Dendritic cell treated with granulocyte-macrophage colony-stimulating factor and Interleukin-4, amounts not matched to agents 40 ng/mL and 50 ng/mL, for 4 days (primary cell): Measurements from ENCODE around the gene CORO2B.

ENCODE experiments used
- H3K27ac Mint-ChIP-seq: one replicate; pipeline ENCODE4 v1.8.0; 2022; ENCODE audit warnings: mild to moderate bottlenecking, mixed read lengths
- H3K27me3 Mint-ChIP-seq: one replicate; pipeline ENCODE4 v1.8.0; 2022; ENCODE audit warnings: mild to moderate bottlenecking, mixed read lengths
- H3K36me3 Mint-ChIP-seq: one replicate; pipeline ENCODE4 v1.8.0; 2022; ENCODE audit warnings: low read depth, mixed read lengths
- H3K4me1 Mint-ChIP-seq: one replicate; pipeline ENCODE4 v1.8.0; 2022; ENCODE audit warnings: low read depth, mixed read lengths
- H3K4me3 Mint-ChIP-seq: one replicate; pipeline ENCODE4 v1.8.0; 2022; ENCODE audit warnings: mild to moderate bottlenecking, moderate library complexity, mixed read lengths
- H3K9me3 Mint-ChIP-seq: one replicate; pipeline ENCODE4 v1.8.0; 2022; ENCODE audit warnings: mixed read lengths
- intact Hi-C: fragments of 100-400 bp; cut with micrococcal nuclease; formaldehyde crosslinking; loops from one replicate; pipeline ENCODE4 v1.15.0; 2022

The CORO2B gene

DNA sequence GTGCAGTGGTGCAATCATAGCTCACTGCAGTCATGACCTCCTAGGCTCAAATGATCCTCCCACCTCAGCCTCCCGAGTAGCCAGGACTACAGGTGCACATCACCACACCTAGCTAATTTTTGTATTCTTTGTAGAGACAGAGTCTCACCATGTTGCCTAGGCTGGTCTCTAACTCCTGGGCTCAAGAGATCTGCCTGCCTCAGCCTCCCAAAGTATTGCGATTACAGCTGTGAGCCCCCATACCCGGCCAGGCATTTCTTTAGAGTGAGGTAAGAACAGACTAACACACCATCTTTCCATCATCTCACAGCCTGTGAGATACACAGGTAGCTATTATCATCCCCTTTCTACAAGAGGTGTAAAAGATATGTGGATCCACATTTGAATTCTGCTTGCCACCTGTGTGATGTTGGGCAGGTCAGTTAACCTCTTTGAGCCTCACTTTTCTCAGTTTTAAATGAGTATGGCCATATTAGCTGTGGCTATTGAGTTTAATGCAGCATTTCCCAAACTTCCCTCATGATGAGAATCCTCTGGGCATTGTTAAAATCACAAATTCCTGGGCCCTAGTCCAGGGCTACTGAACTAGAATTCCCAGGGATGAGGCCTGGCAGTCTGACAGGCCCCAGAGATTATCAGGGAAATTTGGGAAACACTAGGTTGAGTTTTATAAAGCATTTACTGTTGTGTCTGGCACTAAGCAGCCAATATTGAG lies 195.9 kb downstream of the CORO2B start:
- no peak overlapping the region for H3K4me3 Mint-ChIP-seq
- H3K36me3 Mint-ChIP-seq: peaks cover 22% of the 10 kb centered on the region
- H3K27ac Mint-ChIP-seq: no peak overlapping the region
- peaks cover 11% of the 10 kb centered on the region for H3K9me3 Mint-ChIP-seq
- peaks cover 36% of the 10 kb centered on the region for H3K4me1 Mint-ChIP-seq
- H3K27me3 Mint-ChIP-seq: no peaks in the 10 kb centered on the region
- intact Hi-C loops: no loop called here

DNA sequence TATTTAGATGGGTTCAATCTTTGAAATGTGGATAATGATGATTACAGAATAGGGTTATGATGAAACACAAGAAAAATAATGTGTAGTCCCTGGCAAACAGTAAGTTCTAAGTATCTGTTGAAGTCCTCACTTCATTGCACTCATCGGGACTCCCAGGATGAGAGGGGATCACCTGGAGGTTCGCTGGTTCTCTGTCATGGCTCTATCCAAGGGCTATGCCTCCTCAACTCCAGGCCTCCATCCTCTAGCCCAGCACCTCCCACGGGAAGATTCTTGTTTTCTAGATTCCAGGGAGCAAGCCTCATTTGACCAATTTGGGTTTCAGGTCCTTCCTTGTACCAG lies 196.4 kb downstream of the CORO2B start:
- Mint-ChIP-seq H3K27ac (no peak overlapping the region), H3K9me3 (peaks cover 11% of the 10 kb centered on the region), H3K4me1 (peaks cover 32% of the 10 kb centered on the region), H3K4me3 (no peak overlapping the region), H3K27me3 (no peaks in the 10 kb centered on the region), H3K36me3 (peaks cover 27% of the 10 kb centered on the region)
- intact Hi-C loops: no loop called here

DNA sequence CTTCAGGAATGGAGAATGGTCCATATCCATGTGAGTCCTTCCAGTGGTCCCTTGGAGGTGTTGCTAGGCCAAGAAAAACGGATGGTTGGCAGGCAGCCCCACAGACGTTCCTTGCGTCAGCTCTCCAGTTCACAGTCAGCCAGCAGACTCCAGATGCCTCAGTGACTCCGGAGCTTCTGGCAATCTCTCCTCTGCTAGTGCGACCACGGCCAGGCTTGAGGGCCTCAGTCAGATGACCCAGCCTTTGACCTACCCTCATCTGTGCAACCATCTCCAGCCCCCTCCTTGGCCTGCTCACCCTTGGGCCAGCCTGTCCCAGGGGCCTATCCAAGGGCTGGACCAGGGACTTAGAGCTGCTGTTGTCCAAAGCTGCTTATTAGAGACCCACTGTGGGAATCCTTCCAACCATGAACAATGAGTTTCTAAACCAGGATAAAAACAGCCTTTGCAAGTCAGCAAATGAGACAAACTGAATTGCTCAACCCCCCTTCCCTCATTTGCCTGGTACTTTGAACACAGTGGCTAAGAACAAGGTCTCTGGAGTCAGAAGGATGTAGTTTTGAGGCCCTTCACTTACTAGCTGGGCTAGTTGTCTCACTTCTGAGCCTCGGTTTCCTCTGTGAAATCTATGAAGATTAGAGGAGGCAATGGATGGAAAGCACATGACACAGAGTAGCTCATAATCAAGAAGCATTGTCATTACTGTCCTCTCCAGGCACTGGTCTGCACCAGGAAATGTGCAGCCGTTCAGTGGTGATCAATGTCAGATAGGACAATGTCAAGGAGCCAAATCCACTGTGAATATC lies 197.1 kb downstream of the CORO2B start:
- no peaks in the 10 kb centered on the region for H3K27me3 Mint-ChIP-seq
- H3K4me3 Mint-ChIP-seq: no peak overlapping the region
- intact Hi-C loops: no loop called here
- peaks cover 11% of the 10 kb centered on the region for H3K9me3 Mint-ChIP-seq
- H3K36me3 Mint-ChIP-seq: peaks cover 34% of the 10 kb centered on the region
- H3K4me1 Mint-ChIP-seq: peaks cover 29% of the 10 kb centered on the region
- no peak overlapping the region for H3K27ac Mint-ChIP-seq

- peaks cover 26% of the 10 kb centered on the region for H3K4me1 Mint-ChIP-seq
- H3K27ac Mint-ChIP-seq: no peak overlapping the region
- peaks cover 11% of the 10 kb centered on the region for H3K9me3 Mint-ChIP-seq
Measured at GRCh38 chr15:68776477-68777270, 197.9 kb downstream of the CORO2B start.

More at GRCh38 chr15:68776477-68777270, 197.9 kb downstream of the CORO2B start:
- peaks cover 38% of the 10 kb centered on the region for H3K36me3 Mint-ChIP-seq
- intact Hi-C loops: no loop called here
- no peak overlapping the region for H3K4me3 Mint-ChIP-seq
- no peaks in the 10 kb centered on the region for H3K27me3 Mint-ChIP-seq
